OCI-LY7 (cell line): ENCODE measurements around the gene C2CD4C.

Experiments used
- EZH2phosphoT487 ChIP-seq: fragments of 200-600 bp; sonication (generic); IDR thresholded peaks from 2 replicates; pipeline ENCODE4 v1.6.1; 2018; ENCODE audit warnings: low read depth, borderline replicate concordance, mild to moderate bottlenecking, mixed run types, antibody characterized with exemption, low read length, moderate library complexity, mixed read lengths
- TF ChIP-seq, protein P1 (sequence below): fragments of 200-600 bp; sonication (generic); conservative IDR thresholded peaks from 2 replicates; pipeline ENCODE4 v1.5.1; 2014; ENCODE audit warnings: mild to moderate bottlenecking, antibody characterized with exemption, low read length, moderate library complexity, mixed read lengths

DNA sequence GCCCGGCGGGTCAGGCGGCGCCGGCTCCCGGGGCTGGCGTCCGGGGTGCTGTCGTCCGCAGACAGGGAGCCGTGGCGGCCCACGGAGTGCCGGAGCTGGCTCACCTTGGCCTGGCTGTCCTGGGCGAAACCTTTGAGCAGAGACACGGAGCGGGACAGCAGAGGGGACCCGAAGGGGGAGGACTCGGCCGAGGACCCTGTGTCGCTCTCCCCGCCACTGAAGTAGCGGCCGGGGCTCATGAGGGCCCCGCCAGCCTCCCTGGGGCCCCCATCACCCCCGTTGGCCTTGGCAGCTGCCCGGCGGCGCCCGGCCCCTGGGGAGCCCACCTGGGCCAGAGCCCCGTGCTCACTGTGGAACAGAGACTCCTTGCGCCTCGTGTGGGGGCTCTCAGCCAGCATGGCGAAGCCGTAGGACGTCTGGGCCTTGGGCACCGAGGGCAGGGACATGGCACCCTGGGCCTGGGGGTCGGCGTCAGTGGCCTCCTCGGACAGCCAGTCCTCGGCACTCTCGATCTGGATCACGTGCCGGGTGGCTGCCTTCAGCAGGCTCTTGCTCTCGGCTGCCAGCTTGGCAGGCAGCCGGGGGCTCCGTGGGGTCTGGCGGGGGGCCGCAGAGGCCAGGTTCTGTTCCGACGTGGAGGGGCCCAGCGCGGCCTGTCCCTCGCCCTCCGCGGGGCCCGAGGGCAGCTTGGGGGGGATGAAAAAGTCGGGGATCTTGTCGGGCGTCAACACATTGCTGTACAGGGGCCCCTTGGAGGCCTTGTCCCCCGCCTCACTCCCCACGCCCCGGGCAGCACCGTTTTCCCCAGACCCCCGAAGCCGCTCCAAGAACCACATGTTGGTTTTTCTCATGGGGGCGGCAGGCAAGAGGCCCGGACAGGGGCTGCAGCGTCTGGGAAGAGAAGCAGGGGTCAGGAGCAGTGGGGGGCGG lies 1.2 kb downstream of the C2CD4C start:
- TF ChIP-seq, protein P1, sequence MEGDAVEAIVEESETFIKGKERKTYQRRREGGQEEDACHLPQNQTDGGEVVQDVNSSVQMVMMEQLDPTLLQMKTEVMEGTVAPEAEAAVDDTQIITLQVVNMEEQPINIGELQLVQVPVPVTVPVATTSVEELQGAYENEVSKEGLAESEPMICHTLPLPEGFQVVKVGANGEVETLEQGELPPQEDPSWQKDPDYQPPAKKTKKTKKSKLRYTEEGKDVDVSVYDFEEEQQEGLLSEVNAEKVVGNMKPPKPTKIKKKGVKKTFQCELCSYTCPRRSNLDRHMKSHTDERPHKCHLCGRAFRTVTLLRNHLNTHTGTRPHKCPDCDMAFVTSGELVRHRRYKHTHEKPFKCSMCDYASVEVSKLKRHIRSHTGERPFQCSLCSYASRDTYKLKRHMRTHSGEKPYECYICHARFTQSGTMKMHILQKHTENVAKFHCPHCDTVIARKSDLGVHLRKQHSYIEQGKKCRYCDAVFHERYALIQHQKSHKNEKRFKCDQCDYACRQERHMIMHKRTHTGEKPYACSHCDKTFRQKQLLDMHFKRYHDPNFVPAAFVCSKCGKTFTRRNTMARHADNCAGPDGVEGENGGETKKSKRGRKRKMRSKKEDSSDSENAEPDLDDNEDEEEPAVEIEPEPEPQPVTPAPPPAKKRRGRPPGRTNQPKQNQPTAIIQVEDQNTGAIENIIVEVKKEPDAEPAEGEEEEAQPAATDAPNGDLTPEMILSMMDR = no peak
- TF ChIP-seq EZH2phosphoT487 = no peak
